Liver (tissue), 9 donors: ENCODE results near the gene ATOH7. TPM values are rescaled to one million over a fixed set of nuclear protein-coding genes. Genes with fewer than 3 reads are reported as not detected.

Experiments used
- DNase-seq: peaks from one replicate; pipeline ENCODE4 v3.0.0-alpha.2; 2017; ENCODE audit warnings: low spot score
- H3K27ac ChIP-seq, 2 donors: one replicate each; pipeline ENCODE4 v1.7.0; 2013; ENCODE audit warnings: inconsistent platforms in 2 of 2, low read length in 2 of 2, control low read depth in 1 of 2, low read depth in 1 of 2, mild to moderate bottlenecking in 1 of 2
- H3K27me3 ChIP-seq, 4 donors: one replicate each; pipeline versions ENCODE4 v1.6.1 to v1.7.0; 2013; ENCODE audit warnings: low read length in 3 of 4, inconsistent platforms in 1 of 4, mild to moderate bottlenecking in 1 of 4, moderate library complexity in 1 of 4; ENCODE audit not compliant: control insufficient read depth in 4 of 4, insufficient read depth in 4 of 4
- H3K36me3 ChIP-seq, 4 donors: one replicate each; pipeline versions ENCODE4 v1.6.1 to v1.7.0; 2013; ENCODE audit warnings: low read length in 3 of 4, mild to moderate bottlenecking in 3 of 4, low read depth in 1 of 4, moderate library complexity in 1 of 4; ENCODE audit not compliant: control insufficient read depth in 4 of 4, insufficient read depth in 3 of 4
- H3K4me1 ChIP-seq, 4 donors: one replicate each; pipeline versions ENCODE4 v1.6.1 to v1.7.0; 2013; ENCODE audit warnings: low read length in 3 of 4, mild to moderate bottlenecking in 3 of 4, moderate library complexity in 1 of 4; ENCODE audit not compliant: control insufficient read depth in 4 of 4, insufficient read depth in 4 of 4
- H3K4me3 ChIP-seq, 3 donors: one replicate each; pipeline versions ENCODE4 v1.6.1 to v1.7.0; 2013; ENCODE audit warnings: low read length in 3 of 3, control low read depth in 1 of 3, low read depth in 1 of 3, mild to moderate bottlenecking in 1 of 3
- H3K9ac ChIP-seq, 2 donors: one replicate each; pipeline ENCODE4 v1.7.0; 2013; ENCODE audit warnings: low read length in 2 of 2, mild to moderate bottlenecking in 2 of 2, moderate library complexity in 2 of 2, control low read depth in 1 of 2, low read depth in 1 of 2
- H3K9me3 ChIP-seq, 4 donors: one replicate each; pipeline versions ENCODE4 v1.6.1 to v1.7.0; 2013; ENCODE audit warnings: low read length in 3 of 4; ENCODE audit not compliant: control insufficient read depth in 4 of 4
- CTCF ChIP-seq: fragments of 150-350 bp; IDR thresholded peaks from 2 replicates; pipeline ENCODE4 v1.5.1; 2017; ENCODE audit warnings: improper control_type of control experiment, low read depth, low read length; ENCODE audit not compliant: missing input control
- EGR1 ChIP-seq, 2 donors: IDR thresholded peaks; 2 replicates each; pipeline ENCODE4 v1.6.1; 2016 to 2018; ENCODE audit warnings: antibody characterized with exemption in 2 of 2, low read depth in 2 of 2
- FOXA1 ChIP-seq: IDR thresholded peaks from 2 replicates; pipeline ENCODE4 v1.6.1; 2016; ENCODE audit warnings: antibody characterized with exemption
- FOXA2 ChIP-seq: IDR thresholded peaks from 2 replicates; pipeline ENCODE4 v1.6.1; 2016; ENCODE audit warnings: antibody characterized with exemption
- GABPA ChIP-seq, 2 donors: IDR thresholded peaks in 1 of 2; conservative IDR thresholded peaks in 1 of 2; 2 replicates each; pipeline ENCODE4 v1.6.1; 2016; ENCODE audit warnings: antibody characterized with exemption in 2 of 2, mild to moderate bottlenecking in 1 of 2, moderate library complexity in 1 of 2
- HNF4G ChIP-seq: IDR thresholded peaks from 2 replicates; pipeline ENCODE4 v1.6.1; 2016; ENCODE audit warnings: antibody characterized with exemption
- JUND ChIP-seq, 2 donors: IDR thresholded peaks; 2 replicates each; pipeline ENCODE4 v1.6.1; 2016; ENCODE audit warnings: antibody characterized with exemption in 2 of 2
- NR2F2 ChIP-seq: IDR thresholded peaks from 2 replicates; pipeline ENCODE4 v1.6.1; 2016; ENCODE audit warnings: antibody characterized with exemption
- RAD21 ChIP-seq, 2 donors: IDR thresholded peaks; 2 replicates each; pipeline ENCODE4 v1.6.1; 2016; ENCODE audit warnings: antibody characterized with exemption in 2 of 2, mild to moderate bottlenecking in 2 of 2
- REST ChIP-seq: IDR thresholded peaks from 2 replicates; pipeline ENCODE4 v1.6.1; 2016; ENCODE audit warnings: antibody characterized with exemption, mild to moderate bottlenecking
- RXRA ChIP-seq, 2 donors: IDR thresholded peaks; 2 replicates each; pipeline ENCODE4 v1.6.1; 2017 to 2018; ENCODE audit warnings: antibody characterized with exemption in 2 of 2, mild to moderate bottlenecking in 1 of 2
- SP1 ChIP-seq: IDR thresholded peaks from 2 replicates; pipeline ENCODE4 v1.6.1; 2018; ENCODE audit warnings: antibody characterized with exemption, mild to moderate bottlenecking
- YY1 ChIP-seq: IDR thresholded peaks from 2 replicates; pipeline ENCODE4 v1.6.1; 2016; ENCODE audit warnings: antibody characterized with exemption, mild to moderate bottlenecking
- ZBTB33 ChIP-seq: IDR thresholded peaks from 2 replicates; pipeline ENCODE4 v1.6.1; 2016; ENCODE audit warnings: antibody characterized with exemption
- WGBS: extraction: QIAGEN DNeasy Blood & Tissue Kit; methylation state at CpG from one replicate; pipeline ENCODE4 v1.1.7; 2013; 5-methylcytosine and 5-hydroxymethylcytosine counted together
- polyA plus RNA-seq, 2 donors: library from polyadenylated mRNA; stranded (reverse) in 1 of 2; unstranded in 1 of 2; fragments of 200-250 nt in 1 of 2; fragments of >200 nt in 1 of 2; fragmentation: Nextera tagmentation in 1 of 2; extraction: Ambion mirVana in 1 of 2; gene quantifications; one replicate each; pipeline versions ENCODE4 v1.2.1 to v1.2.3, GENCODE V29; 2013 to 2015
- total RNA-seq, 2 donors: library from RNA; depleted of rRNA; stranded (reverse); fragments of >200 nt; gene quantifications; one replicate each; pipeline ENCODE4 v1.2.3, GENCODE V29; 2014
- donor health status: healthy.
- donor health status: healthy.
- donor health status: healthy.
- donor health status: healthy.
- donor health status: healthy.

ATOH7 gene
- total and polyA plus RNA-seq, 4 donors = 0.14 to 0.33 TPM; not detected in 2

GRCh38 chr10:68235111-68235510 lies 3.2 kb upstream of the ATOH7 start (continued):
- TF ChIP-seq ZBTB33 (no peak), JUND (IDR thresholded peaks at IDR 0.05) (no peak), CTCF (no peak)

- H3K27ac ChIP-seq = no peak overlapping the region
- no peaks in the 10 kb centered on the region for H3K27me3 ChIP-seq
- peaks cover 0 to under 1% (median 0%) of the 10 kb centered on the region in 4 donors for H3K36me3 ChIP-seq
- H3K9me3 ChIP-seq = no peaks in the 10 kb centered on the region
- no peak overlapping the region for H3K4me3 ChIP-seq
- H3K4me1 ChIP-seq = peaks cover 3 to 15% (median 8%) of the 10 kb centered on the region in 4 donors
- TF ChIP-seq EGR1 (IDR thresholded peaks at IDR 0.05; ENCODE audit: low read depth in 2 of 2) (no peak), SP1 (no peak), NR2F2 (no peak), FOXA2 (no peak), YY1 (no peak), ZBTB33 (no peak), REST (no peak), HNF4G (no peak), GABPA (IDR thresholded peaks at IDR 0.05 in 1 of 2, conservative IDR thresholded peaks at IDR 0.05 in 1 of 2) (no peak), RAD21 (IDR thresholded peaks at IDR 0.05) (no peak), CTCF (no peak), FOXA1 (no peak), RXRA (IDR thresholded peaks at IDR 0.05) (no peak), JUND (IDR thresholded peaks at IDR 0.05) (no peak)
- no peak overlapping the region for H3K9ac ChIP-seq
- WGBS = 90% methylated on average over 3 of the region's 3 CpGs
- DNase-seq = no peak
These were observed 1.1 kb upstream of the ATOH7 start for GRCh38 chr10:68233046-68233445.
